A549 (cell line): ENCODE data around the gene TTC7B. TPM values are rescaled to one million over a fixed set of nuclear protein-coding genes. Genes with fewer than 3 reads are reported as not detected.

ENCODE experiments used
- ATAC-seq, 2 experiments: fragments of 200-7000 bp in 1 of 2; fragments of >200 bp in 1 of 2; cut with Nextera tagmentation in 1 of 2; cut with Tn5 transposase in 1 of 2; 3 replicates each; pipeline versions ENCODE4 v1.8.0 to v1.9.1; 2018 to 2020; ENCODE audit warnings: mild to moderate bottlenecking in 1 of 2, moderate library complexity in 1 of 2
- CTCF ChIA-PET: fragments of 300-600 bp; sonication (Branson Sonifier 250); formaldehyde crosslinking; extraction: SDS; loops from one replicate; lab custom pipeline; 2021; ENCODE audit warnings: antibody characterized with exemption, inconsistent platforms; lab: Yijun Ruan, JAX
- POLR2A ChIA-PET: fragments of 350-600 bp; formaldehyde crosslinking; extraction: SDS; loops from one replicate; lab custom pipeline; 2021; ENCODE audit warnings: antibody characterized with exemption, inconsistent platforms; lab: Yijun Ruan, JAX
- DNase-seq, 2 experiments: peaks; one replicate each; pipeline versions ENCODE4 v3.0.0 to v3.0.0-alpha.2; 2011 to 2016; ENCODE audit warnings: low read depth in 1 of 2, low spot score in 1 of 2
- FAIRE-seq: peaks from 2 replicates; lab custom pipeline; 2011; peaks lifted over from hg19 to GRCh38; lab: Jason Lieb, UNC
- H3K27ac ChIP-seq, 2 experiments: fragments of >200 bp; sonication (Bioruptor Twin); formaldehyde crosslinking; 3 replicates each; pipeline ENCODE4 v1.5.1; 2016 to 2017
- H3K4me1 ChIP-seq: fragments of >200 bp; sonication (Bioruptor Twin); formaldehyde crosslinking; 3 replicates; pipeline ENCODE4 v1.6.1; 2016
- H3K4me2 ChIP-seq: fragments of >200 bp; sonication (Bioruptor Twin); formaldehyde crosslinking; 3 replicates; pipeline ENCODE4 v1.6.1; 2016
- H3K4me3 ChIP-seq: fragments of >200 bp; sonication (Bioruptor Twin); formaldehyde crosslinking; 3 replicates; pipeline ENCODE4 v1.5.1; 2016
- H3K9me3 ChIP-seq: fragments of >200 bp; sonication (Bioruptor Twin); formaldehyde crosslinking; 3 replicates; pipeline ENCODE4 v1.6.1; 2016
- CBX8 ChIP-seq: fragments of 200-600 bp; sonication (generic); IDR thresholded peaks from 2 replicates; pipeline ENCODE4 v1.6.1; 2016
- CHD2 ChIP-seq: fragments of 150-350 bp; IDR thresholded peaks from 2 replicates; pipeline ENCODE4 v1.6.1; 2014; ENCODE audit warnings: low read length; ENCODE audit not compliant: partially characterized antibody
- EHF ChIP-seq: fragments of 250-450 bp; sonication (Bioruptor Pico); IDR thresholded peaks from 2 replicates; pipeline ENCODE4 v1.5.0; 2020; ENCODE audit warnings: mild to moderate bottlenecking
- EHMT2 ChIP-seq: fragments of 200-600 bp; sonication (generic); IDR thresholded peaks from 2 replicates; pipeline ENCODE4 v1.6.1; 2016; ENCODE audit warnings: antibody characterized with exemption, low read depth, mild to moderate bottlenecking, moderate library complexity
- ELK1 ChIP-seq: fragments of 150-350 bp; IDR thresholded peaks from 2 replicates; pipeline ENCODE4 v1.6.1; 2014; ENCODE audit warnings: low read depth, mild to moderate bottlenecking, low read length
- EP300 ChIP-seq, 2 experiments: fragments of >200 bp; sonication (Bioruptor Twin); formaldehyde crosslinking; IDR thresholded peaks; 2 replicates in 1 of 2; 3 replicates in 1 of 2; pipeline ENCODE4 v1.6.1; 2016 to 2017
- FOSB ChIP-seq: fragments of 250-450 bp; sonication (Bioruptor Pico); IDR thresholded peaks from 2 replicates; pipeline ENCODE4 v1.5.0; 2020; ENCODE audit warnings: mild to moderate bottlenecking, moderate library complexity
- GATA3 ChIP-seq: IDR thresholded peaks from 2 replicates; pipeline ENCODE4 v1.6.1; 2012; ENCODE audit warnings: borderline replicate concordance
- HEYL ChIP-seq: fragments of 250-450 bp; sonication (Bioruptor Pico); IDR thresholded peaks from 2 replicates; pipeline ENCODE4 v1.8.0; 2021; ENCODE audit warnings: mild to moderate bottlenecking, moderate library complexity
- HOXA7 ChIP-seq: fragments of 250-450 bp; sonication (Bioruptor Pico); IDR thresholded peaks from 2 replicates; pipeline ENCODE4 v1.5.0; 2020; ENCODE audit warnings: mild to moderate bottlenecking, moderate library complexity
- MAZ ChIP-seq: fragments of 150-350 bp; IDR thresholded peaks from 2 replicates; pipeline ENCODE4 v1.6.1; 2014; ENCODE audit warnings: antibody characterized with exemption, low read depth, low read length, borderline replicate concordance
- NR3C1 ChIP-seq: fragments of >200 bp; sonication (Bioruptor Twin); formaldehyde crosslinking; IDR thresholded peaks from 3 replicates; pipeline ENCODE4 v1.6.1; 2017
- PBX3 ChIP-seq: IDR thresholded peaks from 2 replicates; pipeline ENCODE4 v1.6.1; 2012
- PHF8 ChIP-seq: fragments of 200-600 bp; sonication (generic); IDR thresholded peaks from 2 replicates; pipeline ENCODE4 v1.6.1; 2016; ENCODE audit warnings: low read depth, mild to moderate bottlenecking, antibody characterized with exemption, moderate library complexity, borderline replicate concordance
- RNF2 ChIP-seq: fragments of 200-600 bp; sonication (generic); IDR thresholded peaks from 2 replicates; pipeline ENCODE4 v1.6.1; 2016; ENCODE audit warnings: low read depth, mild to moderate bottlenecking, antibody characterized with exemption, moderate library complexity, borderline replicate concordance
- TFCP2L1 ChIP-seq: fragments of 250-450 bp; sonication (Bioruptor Pico); IDR thresholded peaks from 2 replicates; pipeline ENCODE4 v1.5.0; 2021; ENCODE audit warnings: mild to moderate bottlenecking
- TP53 ChIP-seq: fragments of 250-450 bp; sonication (Bioruptor Pico); IDR thresholded peaks from 2 replicates; pipeline ENCODE4 v1.5.0; 2021; ENCODE audit warnings: mild to moderate bottlenecking, moderate library complexity
- ZFP36 ChIP-seq: fragments of 450-650 bp; IDR thresholded peaks from 2 replicates; pipeline ENCODE4 v1.6.1; 2014; ENCODE audit warnings: borderline replicate concordance; ENCODE audit not compliant: partially characterized antibody
- ZSCAN20 ChIP-seq: fragments of 250-450 bp; sonication (Bioruptor Pico); IDR thresholded peaks from 2 replicates; pipeline ENCODE4 v1.8.0; 2022; ENCODE audit warnings: mild to moderate bottlenecking, moderate library complexity
- WGBS: methylation state at CpG from one replicate; pipeline ENCODE4 v1.1.6; 2017; ENCODE audit errors: missing lambda C conversion rate; 5-methylcytosine and 5-hydroxymethylcytosine counted together
- polyA plus RNA-seq, 4 experiments: library from polyadenylated mRNA; depleted of rRNA in 3 of 4; stranded (reverse); fragments of >200 nt; fragmentation: RNase III in 1 of 4; extraction: RNeasy Plus Mini Kit Qiagen cat#74134 plus additional on column Dnase treatment in 1 of 4; gene quantifications; 2 replicates in 3 of 4; 3 replicates in 1 of 4; pipeline ENCODE4 v1.2.3, GENCODE V29; 2011 to 2017
- TF ChIP-seq, protein P1 (sequence below): fragments of 200-600 bp; sonication (generic); IDR thresholded peaks from 2 replicates; pipeline ENCODE4 v1.6.1; 2016; ENCODE audit warnings: antibody characterized with exemption, mild to moderate bottlenecking, moderate library complexity
- TF ChIP-seq, protein P2 (sequence below): fragments of 450-650 bp; IDR thresholded peaks from 2 replicates; pipeline ENCODE4 v1.6.1; 2014; ENCODE audit warnings: antibody characterized with exemption

Gene TTC7B
- polyA plus RNA-seq, 2 of the 4 experiments (the other 2 are of a cell fraction): 16.6 to 28.0 TPM

GRCh38 chr14:90559811-90560492 is 256.3 kb downstream of the TTC7B start (continued):
- no peak for TF ChIP-seq RNF2
- no peak for TF ChIP-seq CHD2

- no peaks in the 10 kb centered on the region for H3K4me1 ChIP-seq
- TF ChIP-seq HOXA7 (CRISPR knock-in tag) (no peak), EHF (CRISPR knock-in tag) (no peak), FOSB (no peak), ZSCAN20 (CRISPR knock-in tag) (no peak), PHF8 (no peak), TP53 (CRISPR knock-in tag) (no peak), EP300 (IDR thresholded peaks at IDR 0.05) (no peak), NR3C1 (no peak), ZFP36 (no peak), CBX8 (no peak), EHMT2 (no peak), TFCP2L1 (CRISPR knock-in tag) (no peak), HEYL (CRISPR knock-in tag) (no peak), MAZ (no peak), ELK1 (no peak), PBX3 (no peak), GATA3 (no peak)
- TF ChIP-seq, protein P1, sequence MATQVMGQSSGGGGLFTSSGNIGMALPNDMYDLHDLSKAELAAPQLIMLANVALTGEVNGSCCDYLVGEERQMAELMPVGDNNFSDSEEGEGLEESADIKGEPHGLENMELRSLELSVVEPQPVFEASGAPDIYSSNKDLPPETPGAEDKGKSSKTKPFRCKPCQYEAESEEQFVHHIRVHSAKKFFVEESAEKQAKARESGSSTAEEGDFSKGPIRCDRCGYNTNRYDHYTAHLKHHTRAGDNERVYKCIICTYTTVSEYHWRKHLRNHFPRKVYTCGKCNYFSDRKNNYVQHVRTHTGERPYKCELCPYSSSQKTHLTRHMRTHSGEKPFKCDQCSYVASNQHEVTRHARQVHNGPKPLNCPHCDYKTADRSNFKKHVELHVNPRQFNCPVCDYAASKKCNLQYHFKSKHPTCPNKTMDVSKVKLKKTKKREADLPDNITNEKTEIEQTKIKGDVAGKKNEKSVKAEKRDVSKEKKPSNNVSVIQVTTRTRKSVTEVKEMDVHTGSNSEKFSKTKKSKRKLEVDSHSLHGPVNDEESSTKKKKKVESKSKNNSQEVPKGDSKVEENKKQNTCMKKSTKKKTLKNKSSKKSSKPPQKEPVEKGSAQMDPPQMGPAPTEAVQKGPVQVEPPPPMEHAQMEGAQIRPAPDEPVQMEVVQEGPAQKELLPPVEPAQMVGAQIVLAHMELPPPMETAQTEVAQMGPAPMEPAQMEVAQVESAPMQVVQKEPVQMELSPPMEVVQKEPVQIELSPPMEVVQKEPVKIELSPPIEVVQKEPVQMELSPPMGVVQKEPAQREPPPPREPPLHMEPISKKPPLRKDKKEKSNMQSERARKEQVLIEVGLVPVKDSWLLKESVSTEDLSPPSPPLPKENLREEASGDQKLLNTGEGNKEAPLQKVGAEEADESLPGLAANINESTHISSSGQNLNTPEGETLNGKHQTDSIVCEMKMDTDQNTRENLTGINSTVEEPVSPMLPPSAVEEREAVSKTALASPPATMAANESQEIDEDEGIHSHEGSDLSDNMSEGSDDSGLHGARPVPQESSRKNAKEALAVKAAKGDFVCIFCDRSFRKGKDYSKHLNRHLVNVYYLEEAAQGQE: no peak
- TF ChIP-seq, protein P2, sequence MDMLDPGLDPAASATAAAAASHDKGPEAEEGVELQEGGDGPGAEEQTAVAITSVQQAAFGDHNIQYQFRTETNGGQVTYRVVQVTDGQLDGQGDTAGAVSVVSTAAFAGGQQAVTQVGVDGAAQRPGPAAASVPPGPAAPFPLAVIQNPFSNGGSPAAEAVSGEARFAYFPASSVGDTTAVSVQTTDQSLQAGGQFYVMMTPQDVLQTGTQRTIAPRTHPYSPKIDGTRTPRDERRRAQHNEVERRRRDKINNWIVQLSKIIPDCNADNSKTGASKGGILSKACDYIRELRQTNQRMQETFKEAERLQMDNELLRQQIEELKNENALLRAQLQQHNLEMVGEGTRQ: no peak
- TF ChIP-seq, all 56 proteins: peak for 0
- DNase-seq (no peak), FAIRE-seq (no peak), ATAC-seq (no peak)
- H3K4me2 ChIP-seq: no peak overlapping the region
- no peaks in the 10 kb centered on the region for H3K9me3 ChIP-seq
- H3K4me3 ChIP-seq: no peak overlapping the region
- no peak overlapping the region for H3K27ac ChIP-seq
- CTCF ChIA-PET: interaction anchor here (1.2 to 1.6 kb wide), 2 partner anchors 14 to 30 kb away, joined by 3 to 4 read pairs; no protein-coding TSS in a partner anchor
- POLR2A ChIA-PET: no interaction called here
- 92% methylated on average over 11 of the region's 12 CpGs for WGBS
Measured at GRCh38 chr14:90558983-90559590, 257.1 kb downstream of the TTC7B start.
